Heart right ventricle (tissue), 16 donors: ENCODE results near the gene CNOT3. TPM values are rescaled to one million over a fixed set of nuclear protein-coding genes. Genes with fewer than 3 reads are reported as not detected.

ENCODE experiments used
- ATAC-seq, 8 donors: fragments of 200-7000 bp; cut with Tn5 transposase; one replicate each; pipeline ENCODE4 v1.9.1; 2020; ENCODE audit warnings: mild to moderate bottlenecking in 8 of 8, moderate library complexity in 8 of 8, moderate number of reproducible peaks in 1 of 8
- DNase-seq, 2 donors: peaks; one replicate each; pipeline ENCODE4 v3.0.0-alpha.2; 2020
- H3K27ac ChIP-seq, 10 donors: fragments of 200-600 bp; sonication (generic) in 2 of 10; one replicate each; pipeline versions ENCODE4 v1.5.0 to v1.8.0; 2020 to 2022; ENCODE audit warnings: mild to moderate bottlenecking in 3 of 10
- H3K27me3 ChIP-seq, 7 donors: fragments of 200-600 bp; one replicate each; pipeline ENCODE4 v1.8.0; 2021 to 2022; ENCODE audit warnings: mild to moderate bottlenecking in 2 of 7
- H3K36me3 ChIP-seq, 9 donors: fragments of 200-600 bp; sonication (generic) in 1 of 9; one replicate each; pipeline versions ENCODE4 v1.5.0 to v1.8.0; 2020 to 2022; ENCODE audit warnings: mild to moderate bottlenecking in 2 of 9
- H3K4me1 ChIP-seq, 9 donors: fragments of 200-600 bp; sonication (generic) in 1 of 9; one replicate each; pipeline versions ENCODE4 v1.5.0 to v1.8.0; 2020 to 2022; ENCODE audit warnings: mild to moderate bottlenecking in 4 of 9
- H3K4me3 ChIP-seq, 10 donors: fragments of 200-600 bp; sonication (generic) in 2 of 10; one replicate each; pipeline versions ENCODE4 v1.5.0 to v1.8.0; 2020 to 2022; ENCODE audit warnings: mild to moderate bottlenecking in 7 of 10, moderate library complexity in 2 of 10
- H3K9me3 ChIP-seq, 11 donors: fragments of 200-600 bp in 10 of 11; sonication (generic) in 2 of 11; one replicate each; pipeline versions ENCODE4 v1.5.0 to v1.8.0; 2013 to 2022; ENCODE audit warnings: mild to moderate bottlenecking in 2 of 11, control low read depth in 1 of 11, moderate library complexity in 1 of 11
- CTCF ChIP-seq, 9 donors: fragments of 200-600 bp; sonication (generic) in 2 of 9; IDR thresholded peaks; one replicate each; pipeline versions ENCODE4 v1.5.0 to v1.8.0; 2021 to 2022; ENCODE audit warnings: antibody characterized with exemption in 9 of 9, mild to moderate bottlenecking in 5 of 9, moderate library complexity in 1 of 9
- WGBS, 2 donors: extraction: QIAGEN DNeasy Blood & Tissue Kit; methylation state at CpG; one replicate each; pipeline ENCODE4 v1.1.7; 2013; ENCODE audit warnings: inconsistent platforms in 1 of 2; 5-methylcytosine and 5-hydroxymethylcytosine counted together
- intact Hi-C, 10 donors: fragments of 100-400 bp; cut with DNase I; formaldehyde crosslinking; loops; one replicate each; pipeline versions ENCODE4 v1.11.1 to v1.14.2; 2022
- polyA plus RNA-seq, 2 donors: library from polyadenylated mRNA; stranded (reverse); fragments of 200-250 nt; gene quantifications; one replicate each; pipeline ENCODE4 v1.2.3, GENCODE V29; 2013
- total RNA-seq, 10 donors: library from RNA; stranded (reverse); fragmentation: NEBNext Ultra II Directional in 3 of 10; extraction: Animal tissue kit (Norgen Biotek cat#: 25700) in 3 of 10; gene quantifications; one replicate each; pipeline versions ENCODE4 v1.2.1 to v1.2.4, GENCODE V29; 2021 to 2023
- donor health status: Arrhythmogenic right ventricular cardiomyopathy.
- donor health status: ischemic (EF 13 %, LVEDD 7.1; RV severe dilation, severe dysfunction).
- donor health status: healthy with polysubstance abuse.
- donor health status: DM: no; HTN: yes; CAD: no.
- donor health status: DM: no; HTN: no; CAD: no.
- donor health status: ischemic (EF 25% LVEDD 6.9; RV normal size, moderate dysfunction).
- donor health status: ischemic (EF 25% LVEDD 5.7; RV mildly dilated, moderate dysfunction).
- donor health status: healthy.
- donor health status: DM: yes; HTN: yes; CAD: no.
- donor health status: Ischemic cardiomyopathy.
- donor health status: ischemic (EF 35%, LVEDD 5.7; RV mildly dilated, moderate dysfunction).
- donor health status: nonischemic (EF 11% LVEDD 7.7; RV severe dilation, severe dysfunction).
- donor health status: DM: yes; HTN: yes; CAD: no.
- donor health status: PGD.
- donor health status: ischemic (EF 29% LVEDD 5.4; RV normal size, mild dysfunction).
- donor health status: nonischemic (EF 23%, LVEDD 6.1; RV moderate dilation, normal function).

CNOT3 gene
- total and polyA plus RNA-seq, 12 donors, result 14.5 to 27.8 (median 20.9) TPM

- H3K36me3 ChIP-seq, result peaks cover 0 to 100% (median 93%) of the 10 kb centered on the region in 9 donors
- H3K4me3 ChIP-seq, result no peak overlapping the region
- WGBS, 2 donors, result 88 to 93% methylated on average over 12 of the region's 12 CpGs
- peak in 1 of 8 donors; percentile 2 for ATAC-seq
- no peak for DNase-seq
- TF ChIP-seq CTCF (IDR thresholded peaks at IDR 0.05), result no peak
- H3K4me1 ChIP-seq, result peaks cover 0 to 25% (median 11%) of the 10 kb centered on the region in 9 donors
- no peaks in the 10 kb centered on the region for H3K27me3 ChIP-seq
- H3K9me3 ChIP-seq, result no peaks in the 10 kb centered on the region
- intact Hi-C loops, result no loop called here
- no peak overlapping the region for H3K27ac ChIP-seq
Observed at GRCh38 chr19:54152267-54152666, 14.7 kb downstream of the CNOT3 start.

- intact Hi-C loops, result no loop called here
- no peak for TF ChIP-seq CTCF (IDR thresholded peaks at IDR 0.05)
- Histone ChIP-seq H3K4me3 (no peak overlapping the region), H3K9me3 (no peaks in the 10 kb centered on the region), H3K27ac (peak overlapping the region in 3 of 10 donors; percentile 21 to 71 (median 47)), H3K4me1 (peaks cover 0 to 24% (median 6%) of the 10 kb centered on the region in 9 donors), H3K36me3 (peaks cover 0 to 100% (median 97%) of the 10 kb centered on the region in 9 donors), H3K27me3 (no peaks in the 10 kb centered on the region)
- ATAC-seq (peak in 3 of 8 donors; percentile 5 to 54 (median 8)), DNase-seq (no peak)
- whole genome bisulfite sequencing, 2 donors, result 88 to 92% methylated on average over 25 of the region's 25 CpGs
Observed at GRCh38 chr19:54152878-54153524, 15.4 kb downstream of the CNOT3 start.

GRCh38 chr19:54153731-54154326 lies 16.3 kb downstream of the CNOT3 start:
- DNase-seq, result no peak
- no peak for TF ChIP-seq CTCF (IDR thresholded peaks at IDR 0.05)
- Histone ChIP-seq H3K27me3 (no peaks in the 10 kb centered on the region), H3K4me3 (no peak overlapping the region), H3K27ac (peak overlapping the region in 3 of 10 donors; percentile 20 to 71 (median 47)), H3K9me3 (no peaks in the 10 kb centered on the region), H3K36me3 (peaks cover 0 to 97% (median 93%) of the 10 kb centered on the region in 9 donors), H3K4me1 (peaks cover 0 to 32% (median 10%) of the 10 kb centered on the region in 9 donors)
- intact Hi-C loops, result no loop called here
- no peak for ATAC-seq
- 83 to 85% methylated on average over 10 of the region's 10 CpGs for WGBS, 2 donors

- intact Hi-C loops, result loop anchor here in 1 of 10 donors (5.0 kb wide), 1 partner anchor 48 kb away; the partner anchor contains the start of gene RPS9
- DNase-seq, result no peak
- no peak for ATAC-seq
- 72 to 73% methylated on average over 18 of the region's 18 CpGs for WGBS, 2 donors
- Histone ChIP-seq H3K27me3 (no peaks in the 10 kb centered on the region), H3K4me1 (peaks cover 0 to 34% (median 13%) of the 10 kb centered on the region in 9 donors), H3K27ac (peak overlapping the region in 1 of 10 donors; percentile 1), H3K36me3 (peaks cover 0 to 88% (median 84%) of the 10 kb centered on the region in 9 donors), H3K9me3 (no peaks in the 10 kb centered on the region), H3K4me3 (no peak overlapping the region)
- TF ChIP-seq CTCF (IDR thresholded peaks at IDR 0.05), result no peak
Observed at GRCh38 chr19:54154603-54155345, 17.2 kb downstream of the CNOT3 start.
